Gastroesophageal sphincter (tissue), 4 donors: Measurements from ENCODE around the gene ANKFY1. TPM values are rescaled to one million over a fixed set of nuclear protein-coding genes. Genes with fewer than 3 reads are reported as not detected.

Experiments
- ATAC-seq: fragments of 150-250 bp; one replicate; pipeline ENCODE4 v1.9.1; 2016; ENCODE audit warnings: mild to moderate bottlenecking, moderate library complexity
- H3K27ac ChIP-seq, 4 donors: fragments of 200-600 bp; sonication (generic) in 3 of 4; 1 replicate in 3 of 4; 2 replicates in 1 of 4; pipeline ENCODE4 v1.5.1; 2016 to 2019
- H3K27me3 ChIP-seq: fragments of 200-600 bp; sonication (generic); one replicate; pipeline ENCODE4 v1.5.1; 2019
- H3K36me3 ChIP-seq, 2 donors: fragments of 200-600 bp; sonication (generic); one replicate each; pipeline ENCODE4 v1.5.1; 2019; ENCODE audit warnings: control low read depth in 1 of 2
- H3K4me1 ChIP-seq, 3 donors: fragments of 200-600 bp; sonication (generic); 1 replicate in 2 of 3; 2 replicates in 1 of 3; pipeline ENCODE4 v1.5.1; 2016 to 2019; ENCODE audit warnings: control low read depth in 2 of 3
- H3K4me3 ChIP-seq, 2 donors: fragments of 200-600 bp; sonication (generic); one replicate each; pipeline ENCODE4 v1.5.1; 2019; ENCODE audit warnings: mild to moderate bottlenecking in 1 of 2, moderate library complexity in 1 of 2
- H3K9me3 ChIP-seq, 3 donors: fragments of 200-600 bp; sonication (generic); one replicate each; pipeline ENCODE4 v1.5.1; 2017 to 2019; ENCODE audit warnings: control low read depth in 2 of 3
- CTCF ChIP-seq, 4 experiments: fragments of 200-600 bp in 2 of 4; fragments of 450-650 bp in 2 of 4; sonication (generic) in 1 of 4; IDR thresholded peaks; one replicate each; pipeline ENCODE4 v1.5.1; 2017 to 2019; ENCODE audit warnings: antibody characterized with exemption in 4 of 4, mild to moderate bottlenecking in 2 of 4, moderate library complexity in 2 of 4
- EP300 ChIP-seq: sonication (generic); formaldehyde crosslinking; IDR thresholded peaks from one replicate; pipeline ENCODE4 v1.6.1; 2017; ENCODE audit warnings: antibody characterized with exemption, mild to moderate bottlenecking
- POLR2A ChIP-seq, 2 donors: fragments of 450-650 bp; IDR thresholded peaks; one replicate each; pipeline ENCODE4 v1.6.1; 2017; ENCODE audit warnings: antibody characterized with exemption in 2 of 2, mild to moderate bottlenecking in 2 of 2, moderate library complexity in 1 of 2
- POLR2AphosphoS5 ChIP-seq: sonication (generic); formaldehyde crosslinking; IDR thresholded peaks from one replicate; pipeline ENCODE4 v1.6.1; 2017; ENCODE audit warnings: antibody characterized with exemption
- WGBS, 2 donors: methylation state at CpG; one replicate each; pipeline ENCODE4 v1.1.5; 2018; ENCODE audit warnings: low coverage in 1 of 2; 5-methylcytosine and 5-hydroxymethylcytosine counted together
- total RNA-seq, 4 donors: library from RNA; depleted of rRNA; stranded (reverse); fragments of >200 nt; gene quantifications; one replicate each; pipeline ENCODE4 v1.1.0, GENCODE V29; 2016

ANKFY1 gene
- total RNA-seq, 4 donors from 2014 or later = 22.4 to 46.4 (median 40.2) TPM

GRCh38 chr17:4234401-4234800 lies 29.4 kb downstream of the ANKFY1 start:
- Histone ChIP-seq H3K27ac (peak overlapping the region; percentile 82 to 91 (median 86)), H3K4me1 (peaks cover 17 to 75% (median 23%) of the 10 kb centered on the region in 3 donors), H3K36me3 (peaks cover 0 to 25% of the 10 kb centered on the region in 2 donors), H3K27me3 (no peaks in the 10 kb centered on the region), H3K9me3 (no peaks in the 10 kb centered on the region), H3K4me3 (no peak overlapping the region)
- TF ChIP-seq POLR2AphosphoS5 (peak; percentile 23), EP300 (no peak)
- ATAC-seq = no peak

- no peak overlapping the region for H3K4me3 ChIP-seq
- H3K36me3 ChIP-seq = peaks cover 0 to 18% of the 10 kb centered on the region in 2 donors
- peaks cover 23 to 81% (median 26%) of the 10 kb centered on the region in 3 donors for H3K4me1 ChIP-seq
- WGBS, 2 donors = 52 to 58% methylated on average over 6 to 7 of the region's 7 CpGs
- ATAC-seq = no peak
- H3K27ac ChIP-seq = peak overlapping the region; percentile 82 to 91 (median 86)
- no peaks in the 10 kb centered on the region for H3K9me3 ChIP-seq
- TF ChIP-seq POLR2AphosphoS5 (no peak), POLR2A (IDR thresholded peaks at IDR 0.05) (no peak), EP300 (no peak), CTCF (IDR thresholded peaks at IDR 0.05) (peak in 1 of 4 experiments; percentile 21)
- no peaks in the 10 kb centered on the region for H3K27me3 ChIP-seq
Measured at GRCh38 chr17:4233668-4234258, 30.0 kb downstream of the ANKFY1 start.

- Histone ChIP-seq H3K27ac (peak overlapping the region; percentile 85 to 98 (median 88)), H3K27me3 (no peaks in the 10 kb centered on the region), H3K36me3 (peaks cover 0 to 11% of the 10 kb centered on the region in 2 donors), H3K4me3 (no peak overlapping the region), H3K9me3 (no peaks in the 10 kb centered on the region), H3K4me1 (peaks cover 24 to 93% (median 29%) of the 10 kb centered on the region in 3 donors)
- no peak for ATAC-seq
- TF ChIP-seq POLR2AphosphoS5 = no peak
- 43 to 63% methylated on average over 4 of the region's 4 CpGs for WGBS, 2 donors
Measured at GRCh38 chr17:4232168-4232813, 31.5 kb downstream of the ANKFY1 start.

- TF ChIP-seq POLR2AphosphoS5 (peak; percentile 100), EP300 (no peak)
- H3K4me3 ChIP-seq = peak overlapping the region; percentile 17 to 26
- peak; percentile 98 for ATAC-seq
- H3K27me3 ChIP-seq = no peaks in the 10 kb centered on the region
- peaks cover 24 to 73% (median 29%) of the 10 kb centered on the region in 3 donors for H3K4me1 ChIP-seq
- H3K27ac ChIP-seq = peak overlapping the region; percentile 85 to 98 (median 88)
- no peaks in the 10 kb centered on the region for H3K9me3 ChIP-seq
- 11 to 26% methylated on average over 8 of the region's 8 CpGs for WGBS, 2 donors
- H3K36me3 ChIP-seq = peaks cover 0 to 7% of the 10 kb centered on the region in 2 donors
Measured at GRCh38 chr17:4229627-4230541, 33.9 kb downstream of the ANKFY1 start.

- Histone ChIP-seq H3K4me1 (peaks cover 6 to 23% (median 7%) of the 10 kb centered on the region in 3 donors), H3K4me3 (no peak overlapping the region), H3K27ac (peak overlapping the region in 3 of 4 donors; percentile 77 to 80 (median 79)), H3K9me3 (no peaks in the 10 kb centered on the region), H3K27me3 (no peaks in the 10 kb centered on the region), H3K36me3 (peaks cover 0 to 14% of the 10 kb centered on the region in 2 donors)
- no peak for ATAC-seq
- TF ChIP-seq EP300 (no peak), POLR2A (IDR thresholded peaks at IDR 0.05) (no peak), CTCF (IDR thresholded peaks at IDR 0.05) (no peak), POLR2AphosphoS5 (no peak)
- WGBS, 2 donors = 80 to 92% methylated on average over 6 to 8 of the region's 47 CpGs
Measured at GRCh38 chr17:4221899-4222659, 41.7 kb downstream of the ANKFY1 start.
